ENCODE results near the gene ASCL2.

The ASCL2 gene

DNA sequence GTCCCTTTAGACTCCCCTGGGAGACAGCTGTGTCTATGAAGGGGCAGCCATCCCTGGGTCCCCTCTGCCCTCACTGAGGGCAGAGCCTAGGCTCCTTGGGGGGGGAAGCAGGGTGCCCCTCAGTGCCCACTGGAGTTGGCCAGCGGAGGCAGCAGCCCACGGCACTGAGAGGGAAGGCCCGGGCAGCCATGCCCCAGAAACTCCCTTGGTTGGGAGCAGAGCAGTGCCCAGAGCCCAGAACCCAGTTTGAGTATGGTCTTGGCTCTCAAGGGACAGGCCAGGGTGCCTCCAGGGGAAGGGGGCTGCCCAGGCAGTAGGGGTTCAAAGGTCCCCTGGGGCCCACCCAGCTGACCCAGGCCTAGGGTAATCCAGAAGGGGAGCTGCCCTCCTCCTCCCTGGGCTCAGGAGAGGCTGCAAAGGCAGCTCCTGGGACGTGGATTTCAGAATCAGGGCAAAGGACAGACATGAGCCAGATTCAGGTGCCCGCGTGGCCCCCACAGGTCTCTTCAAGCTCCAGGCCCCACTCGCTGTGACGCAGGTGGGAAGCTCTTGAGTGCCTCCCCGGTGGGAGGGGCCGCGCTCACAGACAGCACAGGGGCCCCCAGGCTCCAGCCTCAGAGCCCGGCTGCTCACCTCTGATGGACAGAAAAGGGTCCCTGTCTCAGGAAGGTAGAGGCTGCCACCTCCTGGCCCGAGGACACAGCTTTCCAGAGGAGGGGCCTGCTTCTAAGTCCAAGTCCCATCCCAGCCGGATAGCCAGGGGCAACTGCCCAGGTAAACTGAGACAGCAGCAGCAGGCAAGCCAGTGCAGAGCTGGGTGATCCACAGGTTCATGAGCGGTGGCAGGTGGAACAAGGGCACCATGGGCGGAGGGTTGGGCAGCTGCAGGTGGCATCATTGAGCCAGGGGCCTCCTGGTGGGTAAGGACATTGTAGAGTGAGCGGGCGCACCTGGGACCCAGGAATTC, 28.7 kb upstream of the ASCL2 start:
- TF ChIP-seq ZFX (IDR thresholded peaks at IDR 0.05) (no peak), CTCF (conservative IDR thresholded peaks at IDR 0.05) (peak; percentile 64)
- H3K27ac ChIP-seq, result no peak overlapping the region

GRCh38 chr11:2298131-2298794, 27.9 kb upstream of the ASCL2 start:
- H3K27ac ChIP-seq, result no peak overlapping the region
- TF ChIP-seq CTCF (conservative IDR thresholded peaks at IDR 0.05), result no peak
- no peak for TF ChIP-seq ZFX (IDR thresholded peaks at IDR 0.05)

DNA sequence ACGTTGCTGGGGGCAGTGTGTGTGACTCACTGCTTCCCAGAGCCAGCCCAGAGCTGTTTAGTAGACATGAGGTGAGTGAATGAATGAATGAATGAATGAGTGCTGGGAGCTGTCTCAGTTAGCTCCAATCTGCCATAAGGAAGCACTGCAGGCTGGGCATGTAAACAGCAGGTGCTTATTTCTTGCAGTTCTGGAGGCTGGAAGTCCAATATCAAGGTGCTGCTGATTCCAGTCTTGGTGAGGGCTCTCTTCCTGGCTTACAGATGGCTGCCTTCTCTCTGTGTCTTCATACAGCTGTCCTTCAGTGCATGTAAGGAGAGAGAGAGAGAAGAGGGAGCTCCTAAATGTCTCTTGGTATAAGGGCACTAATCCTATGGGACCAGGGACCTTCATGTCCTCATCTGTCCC, 27.2 kb upstream of the ASCL2 start:
- H3K27ac ChIP-seq, result no peak overlapping the region
- no peak for TF ChIP-seq CTCF (conservative IDR thresholded peaks at IDR 0.05)
- TF ChIP-seq ZFX (IDR thresholded peaks at IDR 0.05), result no peak

DNA sequence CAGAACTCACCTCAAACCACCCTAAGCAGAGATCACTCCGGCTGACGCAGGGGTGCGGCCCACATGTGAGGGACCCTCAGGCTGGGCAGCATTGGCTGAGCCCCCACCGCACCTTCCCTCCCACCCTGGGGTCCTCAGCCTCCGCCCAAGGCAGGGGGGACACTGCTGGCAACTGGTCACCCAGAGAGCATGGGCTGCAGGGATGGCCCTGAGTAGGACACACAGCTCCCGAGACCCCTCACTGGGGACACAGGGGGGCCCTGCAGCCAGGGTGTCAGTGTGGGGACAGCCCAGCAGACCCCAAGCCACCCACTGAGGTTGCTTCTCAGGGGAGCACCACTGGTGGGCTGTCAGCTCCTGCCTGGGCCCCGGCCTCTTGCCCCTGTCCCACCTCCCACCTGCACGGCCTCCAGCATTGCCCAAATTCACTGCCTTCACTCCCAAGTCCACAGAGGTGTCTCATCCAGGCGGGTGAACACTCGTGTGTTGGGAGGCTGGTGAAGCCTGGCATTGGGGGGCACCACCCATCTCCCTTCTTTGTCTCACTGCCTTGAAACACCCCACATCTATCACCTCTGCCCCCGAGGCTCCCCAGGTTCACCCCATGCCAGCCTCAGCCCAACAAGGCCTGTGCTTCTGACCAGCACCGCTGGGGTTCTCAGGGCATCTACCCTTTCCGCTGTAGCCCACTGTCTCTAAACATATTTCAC, 26.7 kb upstream of the ASCL2 start:
- no peak overlapping the region for H3K27ac ChIP-seq
- TF ChIP-seq CTCF (conservative IDR thresholded peaks at IDR 0.05) (no peak), ZFX (IDR thresholded peaks at IDR 0.05) (no peak)

DNA sequence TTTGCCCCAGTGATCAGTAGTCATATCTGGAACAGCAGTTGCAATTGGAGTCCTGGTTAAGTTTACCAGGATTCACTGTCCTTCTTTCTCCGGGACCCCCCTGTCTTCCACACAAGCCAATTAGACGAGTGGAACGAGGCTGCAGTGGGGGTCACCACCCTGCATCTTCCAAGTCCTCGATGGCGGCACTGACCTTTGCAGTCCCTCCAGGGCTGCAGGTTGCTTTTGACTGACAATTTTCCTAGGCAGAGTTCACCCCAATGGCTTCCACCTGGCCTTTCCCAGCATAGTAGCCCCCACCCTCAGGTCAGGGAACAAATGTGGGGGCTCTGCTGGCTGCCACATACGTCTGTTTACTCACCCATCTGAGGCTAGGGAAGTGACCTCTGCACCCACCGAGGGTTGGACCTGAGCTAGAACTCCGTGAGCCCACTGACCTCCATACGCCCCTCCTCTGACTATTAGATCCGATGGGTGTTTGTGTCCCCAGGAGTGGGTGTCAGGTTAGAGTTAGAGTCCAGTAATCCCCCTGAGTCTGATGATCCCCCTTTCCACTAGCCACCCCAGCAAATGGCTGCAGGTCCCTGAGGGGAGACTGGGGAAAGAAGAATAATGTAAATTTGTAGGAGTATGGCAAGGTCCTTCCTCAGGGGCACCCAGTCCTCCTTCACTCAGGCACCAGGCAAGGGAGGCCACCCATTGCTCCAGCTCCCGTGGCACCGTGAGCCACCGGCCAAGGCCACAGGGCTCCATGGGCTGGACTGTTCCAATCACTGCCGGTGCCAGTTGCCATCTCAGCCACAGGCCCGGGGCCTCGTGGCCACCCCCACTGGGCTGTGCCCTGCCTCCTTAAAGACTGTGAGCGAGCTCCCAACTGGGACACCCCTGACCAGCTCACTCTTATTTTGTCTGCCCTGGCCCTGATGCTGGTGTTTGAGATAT, 25.9 kb upstream of the ASCL2 start:
- TF ChIP-seq ZFX (IDR thresholded peaks at IDR 0.05) (no peak), CTCF (conservative IDR thresholded peaks at IDR 0.05) (no peak)
- no peak overlapping the region for H3K27ac ChIP-seq

- H3K27ac ChIP-seq, result no peak overlapping the region
- TF ChIP-seq ZFX (IDR thresholded peaks at IDR 0.05) (no peak), CTCF (conservative IDR thresholded peaks at IDR 0.05) (no peak)
Measured at GRCh38 chr11:2294926-2295290, 24.5 kb upstream of the ASCL2 start.
